H1 (cell line): ENCODE measurements around the gene STAC2. TPM values are rescaled to one million over a fixed set of nuclear protein-coding genes. Genes with fewer than 3 reads are reported as not detected.
A peak's percentile ranks its signal among the peaks of the same experiment; 100 is the strongest.

Source experiments
- ASH2L ChIP-seq: fragments of 200-600, 300-600 bp; sonication (generic); IDR thresholded peaks from one replicate; pipeline ENCODE4 v1.7.1; 2017; ENCODE audit warnings: low read length
- BRCA1 ChIP-seq: IDR thresholded peaks from 2 replicates; pipeline ENCODE4 v1.6.1; 2012; ENCODE audit warnings: low read depth, low read length, improper control_type of control experiment
- CBX5 ChIP-seq: fragments of 300-800, 300-1000 bp; sonication (generic); IDR thresholded peaks from 2 replicates; pipeline ENCODE4 v1.7.1; 2016; ENCODE audit warnings: antibody characterized with exemption, low read length, low read depth
- CEBPB ChIP-seq: IDR thresholded peaks from 2 replicates; pipeline ENCODE4 v1.6.1; 2012; ENCODE audit warnings: low read depth, low read length
- CHD1 ChIP-seq: IDR thresholded peaks from 2 replicates; pipeline ENCODE4 v1.6.1; 2012; ENCODE audit warnings: low read depth, low read length, improper control_type of control experiment
- CREB1 ChIP-seq: IDR thresholded peaks from 2 replicates; pipeline ENCODE4 v1.6.1; 2012; ENCODE audit warnings: inconsistent platforms
- GTF2F1 ChIP-seq: IDR thresholded peaks from 2 replicates; pipeline ENCODE4 v1.6.1; 2012; ENCODE audit warnings: low read depth, low read length, improper control_type of control experiment, borderline replicate concordance
- JUN ChIP-seq: IDR thresholded peaks from 2 replicates; pipeline ENCODE4 v1.6.1; 2011; ENCODE audit warnings: low read depth, mild to moderate bottlenecking, improper control_type of control experiment, low read length
- NRF1 ChIP-seq: IDR thresholded peaks from 2 replicates; pipeline ENCODE4 v1.6.1; 2011; ENCODE audit warnings: mild to moderate bottlenecking, low read depth, low read length, improper control_type of control experiment
- POLR2A ChIP-seq, 2 experiments: IDR thresholded peaks; 1 replicate in 1 of 2; 2 replicates in 1 of 2; pipeline ENCODE4 v1.6.1; 2011; ENCODE audit warnings: low read depth in 2 of 2, low read length in 2 of 2, mild to moderate bottlenecking in 2 of 2; ENCODE audit errors: control extremely low read depth in 1 of 2
- RAD21 ChIP-seq, 2 experiments: IDR thresholded peaks in 1 of 2; conservative IDR thresholded peaks in 1 of 2; 2 replicates each; pipeline ENCODE4 v1.6.1; 2011; ENCODE audit warnings: low read depth in 2 of 2, low read length in 2 of 2, improper control_type of control experiment in 1 of 2, inconsistent platforms in 1 of 2, mild to moderate bottlenecking in 1 of 2, moderate library complexity in 1 of 2
- RBBP5 ChIP-seq: IDR thresholded peaks from 2 replicates; pipeline ENCODE4 v1.7.1; 2012; ENCODE audit warnings: low read depth, mild to moderate bottlenecking, inconsistent platforms, low read length, moderate library complexity, borderline replicate concordance
- RFX5 ChIP-seq: IDR thresholded peaks from 2 replicates; pipeline ENCODE4 v1.6.1; 2011; ENCODE audit warnings: low read depth, low read length, improper control_type of control experiment, borderline replicate concordance
- RXRA ChIP-seq: IDR thresholded peaks from 2 replicates; pipeline ENCODE4 v1.6.1; 2011; ENCODE audit warnings: low read depth, mild to moderate bottlenecking, low read length, moderate library complexity; ENCODE audit not compliant: insufficient read depth
- SIRT6 ChIP-seq: IDR thresholded peaks from one replicate; pipeline ENCODE4 v1.7.1; 2012; ENCODE audit warnings: low read length, inconsistent platforms
- SIX5 ChIP-seq: IDR thresholded peaks from 2 replicates; pipeline ENCODE4 v1.6.1; 2011; ENCODE audit warnings: mild to moderate bottlenecking, low read depth, low read length
- SRF ChIP-seq: IDR thresholded peaks from 2 replicates; pipeline ENCODE4 v1.6.1; 2011; ENCODE audit warnings: mild to moderate bottlenecking, low read depth, low read length, moderate library complexity
- TCF12 ChIP-seq: IDR thresholded peaks from 2 replicates; pipeline ENCODE4 v1.6.1; 2011; ENCODE audit warnings: low read depth, mild to moderate bottlenecking, low read length
- polyA plus RNA-seq, 7 experiments: library from polyadenylated mRNA; depleted of rRNA in 3 of 7; stranded (reverse) in 5 of 7; unstranded in 2 of 7; fragments of >200 nt in 5 of 7; fragments of 200-250 nt in 2 of 7; gene quantifications; 1 replicate in 5 of 7; 2 replicates in 1 of 7; 4 replicates in 1 of 7; pipeline versions ENCODE4 v1.2.1 to v1.2.3, GENCODE V29; 2011 to 2013; ENCODE audit warnings: missing spikeins in 2 of 7, mixed read lengths in 2 of 7
- total RNA-seq: library from RNA; stranded (reverse); fragmentation: NEBNext Ultra II Directional; extraction: Animal tissue kit (Norgen Biotek cat#: 25700); gene quantifications from 2 replicates; pipeline ENCODE4 v1.2.1, GENCODE V29; 2021
- TF ChIP-seq, protein P1 (sequence below): IDR thresholded peaks from 2 replicates; pipeline ENCODE4 v1.6.1; 2012; ENCODE audit warnings: low read length, inconsistent platforms
- TF ChIP-seq, protein P2 (sequence below): IDR thresholded peaks from 2 replicates; pipeline ENCODE4 v1.6.1; 2012; ENCODE audit warnings: inconsistent platforms
- TF ChIP-seq, protein P3 (sequence below), 3 experiments: IDR thresholded peaks; 1 replicate in 2 of 3; 2 replicates in 1 of 3; pipeline versions ENCODE4 v1.5.1 to v1.6.1; 2011; ENCODE audit warnings: low read length in 3 of 3, mild to moderate bottlenecking in 3 of 3, inconsistent platforms in 2 of 3, low read depth in 1 of 3, moderate library complexity in 1 of 3; ENCODE audit not compliant: insufficient read depth in 1 of 3; ENCODE audit errors: control extremely low read depth in 1 of 3

Gene STAC2
- total and polyA plus RNA-seq, 2 of the 8 experiments (the other 6 are each of a cell fraction or from before 2014, with no cell fraction given) = 1.5 to 6.0 TPM

DNA sequence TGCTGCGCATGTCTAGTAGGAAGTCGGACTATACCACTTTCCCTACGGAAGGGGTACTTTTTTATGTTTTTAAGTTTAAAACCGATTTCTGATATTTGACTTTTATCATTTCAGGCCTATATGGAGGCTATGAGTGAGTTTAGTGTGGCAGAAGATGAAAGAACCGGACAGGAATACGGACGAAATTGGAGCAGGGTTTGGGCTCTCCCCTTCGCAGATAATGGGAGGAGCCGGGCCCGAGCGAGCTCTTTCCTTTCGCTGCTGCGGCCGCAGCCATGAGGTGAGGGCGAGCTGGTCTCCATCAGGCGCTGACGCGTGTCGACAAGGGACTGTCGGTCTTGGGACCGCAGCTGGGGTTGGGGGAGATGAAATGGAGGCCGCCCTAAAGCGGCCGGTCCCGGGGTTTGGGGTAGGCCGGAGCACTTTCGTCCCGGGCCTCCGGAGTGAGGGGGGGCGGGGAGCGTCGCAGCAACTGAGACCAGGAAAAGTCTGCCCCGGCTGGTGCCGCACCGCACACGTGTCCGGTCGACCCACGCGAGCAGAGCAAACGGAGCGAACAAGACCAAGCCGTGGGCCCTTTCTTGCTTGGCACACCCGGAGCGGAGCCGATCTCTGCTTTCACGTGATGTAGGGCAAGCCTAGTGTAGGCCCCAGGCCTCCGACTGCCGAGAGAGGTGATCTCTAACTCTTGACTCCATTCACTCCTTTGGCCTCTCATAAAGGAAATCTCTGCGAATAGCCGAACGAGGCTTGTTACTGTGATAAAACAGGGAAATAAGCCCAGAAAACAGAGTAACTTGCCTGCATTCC lies 25.5 kb downstream of the STAC2 start, which contains the start of gene RPL19 (continued):
- TF ChIP-seq, protein P1, sequence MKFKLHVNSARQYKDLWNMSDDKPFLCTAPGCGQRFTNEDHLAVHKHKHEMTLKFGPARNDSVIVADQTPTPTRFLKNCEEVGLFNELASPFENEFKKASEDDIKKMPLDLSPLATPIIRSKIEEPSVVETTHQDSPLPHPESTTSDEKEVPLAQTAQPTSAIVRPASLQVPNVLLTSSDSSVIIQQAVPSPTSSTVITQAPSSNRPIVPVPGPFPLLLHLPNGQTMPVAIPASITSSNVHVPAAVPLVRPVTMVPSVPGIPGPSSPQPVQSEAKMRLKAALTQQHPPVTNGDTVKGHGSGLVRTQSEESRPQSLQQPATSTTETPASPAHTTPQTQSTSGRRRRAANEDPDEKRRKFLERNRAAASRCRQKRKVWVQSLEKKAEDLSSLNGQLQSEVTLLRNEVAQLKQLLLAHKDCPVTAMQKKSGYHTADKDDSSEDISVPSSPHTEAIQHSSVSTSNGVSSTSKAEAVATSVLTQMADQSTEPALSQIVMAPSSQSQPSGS = no peak
- TF ChIP-seq BRCA1 (0 out of 2 replicates have a peak, but pooled peaks have one; percentile 28), CHD1 (peak; percentile 99), TCF12 (no peak), RXRA (no peak), CREB1 (no peak), RFX5 (no peak), CEBPB (no peak), RAD21 (IDR thresholded peaks at IDR 0.05 in 1 of 2, conservative IDR thresholded peaks at IDR 0.05 in 1 of 2; ENCODE audit: low read depth in 2 of 2, low read length in 2 of 2) (no peak), NRF1 (peak; percentile 79; the same call in 1 of the 2 replicates), ASH2L (peak; percentile 90), SIRT6 (no peak), SRF (no peak), GTF2F1 (peak; percentile 80; the same call in 1 of the 2 replicates), CBX5 (no peak), JUN (no peak), RBBP5 (no peak), SIX5 (peak; percentile 60), POLR2A (IDR thresholded peaks at IDR 0.05; ENCODE audit: control extremely low read depth in 1 of 2, low read depth in 2 of 2, low read length in 2 of 2) (peak; percentile 89 to 95)
- TF ChIP-seq, protein P2, sequence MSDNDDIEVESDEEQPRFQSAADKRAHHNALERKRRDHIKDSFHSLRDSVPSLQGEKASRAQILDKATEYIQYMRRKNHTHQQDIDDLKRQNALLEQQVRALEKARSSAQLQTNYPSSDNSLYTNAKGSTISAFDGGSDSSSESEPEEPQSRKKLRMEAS = peak; percentile 80
- TF ChIP-seq, protein P3, sequence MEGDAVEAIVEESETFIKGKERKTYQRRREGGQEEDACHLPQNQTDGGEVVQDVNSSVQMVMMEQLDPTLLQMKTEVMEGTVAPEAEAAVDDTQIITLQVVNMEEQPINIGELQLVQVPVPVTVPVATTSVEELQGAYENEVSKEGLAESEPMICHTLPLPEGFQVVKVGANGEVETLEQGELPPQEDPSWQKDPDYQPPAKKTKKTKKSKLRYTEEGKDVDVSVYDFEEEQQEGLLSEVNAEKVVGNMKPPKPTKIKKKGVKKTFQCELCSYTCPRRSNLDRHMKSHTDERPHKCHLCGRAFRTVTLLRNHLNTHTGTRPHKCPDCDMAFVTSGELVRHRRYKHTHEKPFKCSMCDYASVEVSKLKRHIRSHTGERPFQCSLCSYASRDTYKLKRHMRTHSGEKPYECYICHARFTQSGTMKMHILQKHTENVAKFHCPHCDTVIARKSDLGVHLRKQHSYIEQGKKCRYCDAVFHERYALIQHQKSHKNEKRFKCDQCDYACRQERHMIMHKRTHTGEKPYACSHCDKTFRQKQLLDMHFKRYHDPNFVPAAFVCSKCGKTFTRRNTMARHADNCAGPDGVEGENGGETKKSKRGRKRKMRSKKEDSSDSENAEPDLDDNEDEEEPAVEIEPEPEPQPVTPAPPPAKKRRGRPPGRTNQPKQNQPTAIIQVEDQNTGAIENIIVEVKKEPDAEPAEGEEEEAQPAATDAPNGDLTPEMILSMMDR (IDR thresholded peaks at IDR 0.05; ENCODE audit: control extremely low read depth in 1 of 3, insufficient read depth in 1 of 3, low read depth in 1 of 3, low read length in 3 of 3) = no peak
